Natural killer cell (primary cell): ENCODE data around the gene GPR137B. TPM values are rescaled to one million over a fixed set of nuclear protein-coding genes. Genes with fewer than 3 reads are reported as not detected.

ENCODE experiments used
- ATAC-seq, 3 donors: fragments of 150-1000 bp in 2 of 3; fragments of 200-7000 bp in 1 of 3; cut with Tn5 transposase; 1 replicate in 1 of 3; 2 replicates in 2 of 3; pipeline ENCODE4 v1.10.0; 2021; ENCODE audit warnings: mild to moderate bottlenecking in 2 of 3, moderate library complexity in 2 of 3
- DNase-seq, 2 donors: peaks; one replicate each; pipeline versions ENCODE4 v3.0.0 to v3.0.0-alpha.2; 2013 to 2021; ENCODE audit warnings: mixed read lengths in 1 of 2
- H3K27ac ChIP-seq: one replicate; pipeline ENCODE4 v1.5.1; 2013; ENCODE audit warnings: mild to moderate bottlenecking, low read length
- H3K27me3 ChIP-seq: one replicate; pipeline ENCODE4 v1.6.1; 2013; ENCODE audit warnings: low read length; ENCODE audit not compliant: control insufficient read depth, insufficient read depth
- H3K36me3 ChIP-seq: one replicate; pipeline ENCODE4 v1.6.1; 2013; ENCODE audit warnings: low read length; ENCODE audit not compliant: control insufficient read depth, insufficient read depth
- H3K4me1 ChIP-seq: one replicate; pipeline ENCODE4 v1.6.1; 2013; ENCODE audit warnings: low read length; ENCODE audit not compliant: control insufficient read depth, insufficient read depth
- H3K4me3 ChIP-seq: one replicate; pipeline ENCODE4 v1.5.1; 2013; ENCODE audit warnings: low read length
- H3K9me3 ChIP-seq: one replicate; pipeline ENCODE4 v1.6.1; 2013; ENCODE audit warnings: low read length; ENCODE audit not compliant: control insufficient read depth, insufficient read depth
- H3K27ac Mint-ChIP-seq, 2 donors: one replicate each; pipeline ENCODE4 v1.8.0; 2022; ENCODE audit warnings: mild to moderate bottlenecking in 2 of 2, mixed read lengths in 2 of 2, moderate library complexity in 1 of 2
- H3K27me3 Mint-ChIP-seq, 2 donors: one replicate each; pipeline ENCODE4 v1.8.0; 2022; ENCODE audit warnings: low read depth in 2 of 2, mixed read lengths in 2 of 2
- H3K36me3 Mint-ChIP-seq: one replicate; pipeline ENCODE4 v1.8.0; 2022; ENCODE audit warnings: mixed read lengths
- H3K4me1 Mint-ChIP-seq, 2 donors: one replicate each; pipeline ENCODE4 v1.8.0; 2022; ENCODE audit warnings: mixed read lengths in 2 of 2
- H3K4me3 Mint-ChIP-seq: one replicate; pipeline ENCODE4 v1.8.0; 2022; ENCODE audit warnings: mild to moderate bottlenecking, moderate library complexity, mixed read lengths
- H3K9me3 Mint-ChIP-seq, 2 donors: one replicate each; pipeline ENCODE4 v1.8.0; 2022; ENCODE audit warnings: mixed read lengths in 2 of 2
- WGBS: methylation state at CpG from one replicate; pipeline ENCODE4 v1.1.7; 2013; ENCODE audit warnings: missing lambda C conversion rate; ENCODE audit not compliant: insufficient coverage; 5-methylcytosine and 5-hydroxymethylcytosine counted together
- intact Hi-C: fragments of 100-400 bp; cut with micrococcal nuclease; formaldehyde crosslinking; loops from one replicate; pipeline ENCODE4 v1.14.2; 2022
- total RNA-seq, 4 donors: library from RNA; stranded (reverse); fragments of 120-200 nt in 1 of 4; gene quantifications; one replicate each; pipeline versions ENCODE4 v1.2.3 to v1.2.4, GENCODE V29; 2013 to 2022
- TF ChIP-seq, protein P1 (sequence below): fragments of 200-600 bp; IDR thresholded peaks from one replicate; pipeline ENCODE4 v1.8.0; 2022; ENCODE audit warnings: antibody characterized with exemption

Gene GPR137B
- total RNA-seq, 3 donors from 2014 or later (not counting 1 experiment from before 2014, with no cell fraction given), result 13.3 to 13.8 (median 13.5) TPM

DNA sequence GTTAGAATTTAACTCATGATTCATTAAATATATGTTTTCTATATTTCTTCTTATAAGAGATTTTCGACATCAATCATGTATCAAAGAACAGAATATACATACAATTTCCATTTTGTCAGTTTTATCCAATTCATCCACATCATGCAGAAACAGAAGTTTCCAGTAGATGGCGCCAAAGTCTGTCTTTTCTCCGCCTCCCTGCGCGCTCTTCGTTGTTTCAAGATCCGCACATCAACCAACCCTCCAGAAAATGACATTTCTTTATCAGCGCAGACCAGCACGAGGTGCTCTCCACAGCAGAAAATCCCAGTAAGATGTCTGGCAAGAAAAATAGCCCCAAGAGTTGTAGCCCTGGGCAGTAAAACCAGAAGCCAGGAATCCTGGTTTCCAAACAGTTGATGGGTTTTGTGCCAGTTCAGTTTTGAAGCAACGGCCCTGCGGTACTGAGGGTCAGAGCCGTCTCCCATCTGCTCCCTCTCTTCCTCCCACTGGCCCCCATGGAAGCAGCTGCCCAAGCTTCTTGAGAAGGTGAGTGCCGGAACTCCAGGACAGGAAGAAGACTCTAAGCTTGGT, 38.6 kb upstream of the GPR137B start:
- 29% methylated on average over 12 of the region's 13 CpGs for WGBS
- ATAC-seq, result peak; percentile 41 to 72 (median 71)
- H3K4me1 Mint-ChIP-seq, result peaks cover 5% of the 10 kb centered on the region in 2 donors

DNA sequence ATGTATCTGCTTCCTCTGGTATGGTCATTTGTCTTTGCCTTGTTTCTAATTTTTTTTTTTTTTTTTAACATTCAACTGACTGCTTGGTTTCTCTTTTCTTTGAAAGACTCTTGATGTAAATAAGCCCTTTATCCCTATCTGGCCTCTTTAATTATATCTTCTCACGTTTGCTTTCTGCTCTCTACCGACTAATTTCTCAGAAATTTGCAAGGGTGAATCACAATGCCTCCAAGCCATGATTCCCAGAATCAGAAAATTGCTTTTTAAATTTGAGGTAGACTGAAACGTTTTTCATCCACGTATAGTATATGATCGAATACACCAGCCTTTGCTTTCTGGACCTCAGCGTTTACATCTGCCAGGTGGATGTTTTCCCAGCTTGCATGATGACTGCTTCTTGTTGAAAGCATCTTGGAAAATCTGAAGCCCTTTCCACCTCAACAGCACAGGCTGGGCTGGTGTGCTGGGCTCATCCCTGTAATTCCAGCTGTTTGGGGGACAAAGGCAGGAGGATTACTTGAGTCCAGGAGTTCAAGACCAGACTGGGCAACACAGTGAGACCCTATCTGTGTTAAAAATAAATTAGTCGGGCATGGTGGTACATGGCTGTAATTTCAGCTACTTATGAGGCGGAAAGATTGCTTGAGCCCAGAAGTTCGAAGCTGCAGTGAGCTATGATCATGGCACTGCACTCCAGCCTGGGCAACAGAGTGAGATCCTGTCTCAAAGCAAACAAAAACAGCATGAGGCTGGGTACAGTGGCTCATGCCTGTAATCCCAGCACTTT, 35.0 kb upstream of the GPR137B start:
- intact Hi-C loops, result loop anchor here (10.0 kb wide), 1 partner anchor 657 kb away; no protein-coding TSS in a partner anchor
- no peaks in the 10 kb centered on the region for H3K36me3 ChIP-seq
- Mint-ChIP-seq H3K27me3 (no peaks in the 10 kb centered on the region), H3K4me1 (peaks cover 5% of the 10 kb centered on the region in 2 donors), H3K4me3 (no peak overlapping the region), H3K36me3 (no peaks in the 10 kb centered on the region), H3K27ac (no peak overlapping the region), H3K9me3 (no peaks in the 10 kb centered on the region)
- WGBS, result 87% methylated on average over 9 of the region's 9 CpGs
- H3K4me1 ChIP-seq, result peaks cover 3% of the 10 kb centered on the region
- DNase-seq, result no peak
- no peaks in the 10 kb centered on the region for H3K27me3 ChIP-seq
- no peak overlapping the region for H3K4me3 ChIP-seq
- no peak overlapping the region for H3K27ac ChIP-seq
- TF ChIP-seq, protein P1, sequence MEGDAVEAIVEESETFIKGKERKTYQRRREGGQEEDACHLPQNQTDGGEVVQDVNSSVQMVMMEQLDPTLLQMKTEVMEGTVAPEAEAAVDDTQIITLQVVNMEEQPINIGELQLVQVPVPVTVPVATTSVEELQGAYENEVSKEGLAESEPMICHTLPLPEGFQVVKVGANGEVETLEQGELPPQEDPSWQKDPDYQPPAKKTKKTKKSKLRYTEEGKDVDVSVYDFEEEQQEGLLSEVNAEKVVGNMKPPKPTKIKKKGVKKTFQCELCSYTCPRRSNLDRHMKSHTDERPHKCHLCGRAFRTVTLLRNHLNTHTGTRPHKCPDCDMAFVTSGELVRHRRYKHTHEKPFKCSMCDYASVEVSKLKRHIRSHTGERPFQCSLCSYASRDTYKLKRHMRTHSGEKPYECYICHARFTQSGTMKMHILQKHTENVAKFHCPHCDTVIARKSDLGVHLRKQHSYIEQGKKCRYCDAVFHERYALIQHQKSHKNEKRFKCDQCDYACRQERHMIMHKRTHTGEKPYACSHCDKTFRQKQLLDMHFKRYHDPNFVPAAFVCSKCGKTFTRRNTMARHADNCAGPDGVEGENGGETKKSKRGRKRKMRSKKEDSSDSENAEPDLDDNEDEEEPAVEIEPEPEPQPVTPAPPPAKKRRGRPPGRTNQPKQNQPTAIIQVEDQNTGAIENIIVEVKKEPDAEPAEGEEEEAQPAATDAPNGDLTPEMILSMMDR, result no peak
- H3K9me3 ChIP-seq, result no peaks in the 10 kb centered on the region
- ATAC-seq, result no peak

More for the DNA sequence above, 38.6 kb upstream of the GPR137B start:
- intact Hi-C loops, result loop anchor here (1.0 to 10.0 kb wide), 4 partner anchors 387 to 1459 kb away; no protein-coding TSS in a partner anchor
- Mint-ChIP-seq H3K4me3 (no peak overlapping the region), H3K27me3 (no peaks in the 10 kb centered on the region), H3K27ac (no peak overlapping the region), H3K9me3 (no peaks in the 10 kb centered on the region), H3K36me3 (no peaks in the 10 kb centered on the region)
- no peaks in the 10 kb centered on the region for H3K27me3 ChIP-seq
- TF ChIP-seq, protein P1, result peak; percentile 91
- DNase-seq, result peak; percentile 31 to 83
- H3K4me3 ChIP-seq, result no peak overlapping the region
- H3K9me3 ChIP-seq, result no peaks in the 10 kb centered on the region
- no peak overlapping the region for H3K27ac ChIP-seq
- H3K36me3 ChIP-seq, result no peaks in the 10 kb centered on the region
- H3K4me1 ChIP-seq, result peaks cover 3% of the 10 kb centered on the region

DNA sequence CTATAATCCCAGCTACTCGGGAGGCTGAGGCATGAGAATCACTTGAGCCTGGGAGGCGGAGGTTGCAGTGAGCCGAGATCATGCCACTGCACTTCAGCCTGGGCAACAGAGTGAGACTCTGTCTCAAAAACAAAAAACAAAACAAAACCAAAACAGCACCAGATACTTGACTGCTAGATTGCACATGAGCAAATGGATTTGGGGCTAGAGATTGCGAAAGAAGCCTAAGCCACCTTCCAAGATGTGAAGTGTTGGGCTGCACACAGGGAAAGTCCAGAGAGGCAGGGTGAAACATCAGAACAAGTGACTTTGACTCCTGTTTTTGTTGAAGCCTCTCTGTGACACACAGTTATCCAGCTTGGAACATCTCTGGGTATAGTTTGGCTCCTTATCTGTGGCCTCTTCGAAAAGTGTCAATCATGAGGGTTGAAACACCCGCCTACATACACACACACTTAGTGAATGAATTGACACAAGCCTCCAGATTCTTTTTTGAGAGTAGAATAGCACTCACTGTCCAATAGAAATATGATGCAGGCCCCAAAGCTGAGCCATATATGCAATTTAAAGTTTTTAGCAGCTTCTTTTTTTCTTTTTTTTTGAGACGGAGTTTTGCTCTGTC, 34.2 kb upstream of the GPR137B start:
- TF ChIP-seq, protein P1, result no peak
- Mint-ChIP-seq H3K27me3 (no peaks in the 10 kb centered on the region), H3K4me1 (peaks cover 5% of the 10 kb centered on the region in 2 donors), H3K9me3 (no peaks in the 10 kb centered on the region), H3K4me3 (no peak overlapping the region), H3K27ac (no peak overlapping the region), H3K36me3 (no peaks in the 10 kb centered on the region)
- Histone ChIP-seq H3K36me3 (no peaks in the 10 kb centered on the region), H3K27ac (no peak overlapping the region), H3K9me3 (no peaks in the 10 kb centered on the region), H3K27me3 (no peaks in the 10 kb centered on the region), H3K4me1 (peaks cover 3% of the 10 kb centered on the region), H3K4me3 (no peak overlapping the region)
- WGBS, result 95% methylated on average over 7 of the region's 7 CpGs
- ATAC-seq, result no peak
- intact Hi-C loops, result loop anchor here (10.0 kb wide), 1 partner anchor 657 kb away; no protein-coding TSS in a partner anchor
- no peak for DNase-seq
